ENCODE data around the gene IBA57. TPM values are rescaled to one million over a fixed set of nuclear protein-coding genes. Genes with fewer than 3 reads are reported as not detected.

The IBA57 gene
- total RNA-seq, 1 donor from 2014 or later: 7.7 TPM

DNA sequence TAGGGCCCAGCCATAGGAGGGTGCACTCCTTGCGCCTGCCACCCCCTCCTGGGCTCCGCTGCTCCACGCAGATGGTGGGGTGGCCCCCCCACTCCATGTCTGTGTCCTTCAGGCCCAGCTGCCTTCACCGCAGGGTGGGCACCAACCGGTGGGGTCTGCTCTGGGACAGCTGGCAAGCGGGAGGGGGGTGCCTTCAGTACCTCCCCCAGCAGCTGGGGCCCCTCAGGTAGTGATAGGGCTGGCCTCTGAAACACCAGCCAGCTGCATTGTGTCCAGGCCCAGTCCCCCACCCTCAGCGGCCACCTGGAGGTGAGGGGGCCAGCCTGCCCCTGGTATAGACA lies 15.5 kb upstream of the IBA57 start:
- Mint-ChIP-seq H3K36me3 (ENCODE audit: unreplicated experiment) (no peaks in the 10 kb centered on the region), H3K27ac (ENCODE audit: unreplicated experiment) (no peak overlapping the region), H3K27me3 (ENCODE audit: unreplicated experiment) (peaks cover 9% of the 10 kb centered on the region), H3K9me3 (ENCODE audit: unreplicated experiment) (no peaks in the 10 kb centered on the region), H3K4me3 (ENCODE audit: unreplicated experiment) (no peak overlapping the region), H3K4me1 (ENCODE audit: low read depth, unreplicated experiment) (no peaks in the 10 kb centered on the region)
- no peak for DNase-seq
- TF ChIP-seq, protein P1, sequence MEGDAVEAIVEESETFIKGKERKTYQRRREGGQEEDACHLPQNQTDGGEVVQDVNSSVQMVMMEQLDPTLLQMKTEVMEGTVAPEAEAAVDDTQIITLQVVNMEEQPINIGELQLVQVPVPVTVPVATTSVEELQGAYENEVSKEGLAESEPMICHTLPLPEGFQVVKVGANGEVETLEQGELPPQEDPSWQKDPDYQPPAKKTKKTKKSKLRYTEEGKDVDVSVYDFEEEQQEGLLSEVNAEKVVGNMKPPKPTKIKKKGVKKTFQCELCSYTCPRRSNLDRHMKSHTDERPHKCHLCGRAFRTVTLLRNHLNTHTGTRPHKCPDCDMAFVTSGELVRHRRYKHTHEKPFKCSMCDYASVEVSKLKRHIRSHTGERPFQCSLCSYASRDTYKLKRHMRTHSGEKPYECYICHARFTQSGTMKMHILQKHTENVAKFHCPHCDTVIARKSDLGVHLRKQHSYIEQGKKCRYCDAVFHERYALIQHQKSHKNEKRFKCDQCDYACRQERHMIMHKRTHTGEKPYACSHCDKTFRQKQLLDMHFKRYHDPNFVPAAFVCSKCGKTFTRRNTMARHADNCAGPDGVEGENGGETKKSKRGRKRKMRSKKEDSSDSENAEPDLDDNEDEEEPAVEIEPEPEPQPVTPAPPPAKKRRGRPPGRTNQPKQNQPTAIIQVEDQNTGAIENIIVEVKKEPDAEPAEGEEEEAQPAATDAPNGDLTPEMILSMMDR (IDR thresholded peaks at IDR 0.05; ENCODE audit: partially characterized antibody, unreplicated experiment): no peak

DNA sequence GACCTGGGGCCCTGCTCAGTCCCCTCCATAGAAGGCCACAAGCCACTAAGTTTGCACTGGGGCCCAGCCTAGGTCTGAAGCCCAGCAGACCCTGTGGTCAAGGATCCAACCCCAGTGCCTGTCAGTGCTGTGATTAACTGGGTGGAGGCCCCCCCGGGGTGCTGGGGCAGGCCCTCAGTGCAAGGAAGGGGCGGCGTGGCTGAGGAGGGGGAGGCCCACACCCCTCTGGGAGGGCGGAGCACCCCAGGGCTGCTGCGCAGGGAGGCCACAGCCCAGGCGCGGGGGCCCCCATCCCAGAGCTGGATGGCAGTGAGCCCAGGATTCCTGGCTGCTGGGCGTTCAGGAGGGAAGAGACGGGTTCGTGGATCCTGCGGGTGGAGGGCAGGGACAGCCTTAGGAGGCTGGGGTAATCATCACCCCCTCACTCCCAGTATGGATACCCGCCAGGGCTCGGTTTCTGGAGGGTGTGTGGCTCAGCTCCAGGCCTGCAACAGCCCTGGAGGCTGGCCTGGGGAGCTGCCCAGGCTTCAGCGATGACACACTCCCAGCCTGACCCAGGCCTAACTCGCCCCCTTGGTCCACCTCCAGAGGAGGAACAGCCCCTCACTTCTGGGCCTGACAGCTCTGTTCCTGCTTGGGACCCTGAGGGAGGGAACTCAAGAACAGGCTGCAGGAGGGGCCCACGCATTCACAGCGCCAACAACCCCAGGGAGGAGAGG lies 15.0 kb upstream of the IBA57 start:
- H3K9me3 Mint-ChIP-seq (ENCODE audit: unreplicated experiment): no peaks in the 10 kb centered on the region
- no peak for DNase-seq
- no peaks in the 10 kb centered on the region for H3K36me3 Mint-ChIP-seq (ENCODE audit: unreplicated experiment)
- no peaks in the 10 kb centered on the region for H3K4me1 Mint-ChIP-seq (ENCODE audit: low read depth, unreplicated experiment)
- peaks cover 9% of the 10 kb centered on the region for H3K27me3 Mint-ChIP-seq (ENCODE audit: unreplicated experiment)
- TF ChIP-seq, protein P1 (IDR thresholded peaks at IDR 0.05; ENCODE audit: partially characterized antibody, unreplicated experiment): no peak
- no peak overlapping the region for H3K4me3 Mint-ChIP-seq (ENCODE audit: unreplicated experiment)
- H3K27ac Mint-ChIP-seq (ENCODE audit: unreplicated experiment): no peak overlapping the region

DNA sequence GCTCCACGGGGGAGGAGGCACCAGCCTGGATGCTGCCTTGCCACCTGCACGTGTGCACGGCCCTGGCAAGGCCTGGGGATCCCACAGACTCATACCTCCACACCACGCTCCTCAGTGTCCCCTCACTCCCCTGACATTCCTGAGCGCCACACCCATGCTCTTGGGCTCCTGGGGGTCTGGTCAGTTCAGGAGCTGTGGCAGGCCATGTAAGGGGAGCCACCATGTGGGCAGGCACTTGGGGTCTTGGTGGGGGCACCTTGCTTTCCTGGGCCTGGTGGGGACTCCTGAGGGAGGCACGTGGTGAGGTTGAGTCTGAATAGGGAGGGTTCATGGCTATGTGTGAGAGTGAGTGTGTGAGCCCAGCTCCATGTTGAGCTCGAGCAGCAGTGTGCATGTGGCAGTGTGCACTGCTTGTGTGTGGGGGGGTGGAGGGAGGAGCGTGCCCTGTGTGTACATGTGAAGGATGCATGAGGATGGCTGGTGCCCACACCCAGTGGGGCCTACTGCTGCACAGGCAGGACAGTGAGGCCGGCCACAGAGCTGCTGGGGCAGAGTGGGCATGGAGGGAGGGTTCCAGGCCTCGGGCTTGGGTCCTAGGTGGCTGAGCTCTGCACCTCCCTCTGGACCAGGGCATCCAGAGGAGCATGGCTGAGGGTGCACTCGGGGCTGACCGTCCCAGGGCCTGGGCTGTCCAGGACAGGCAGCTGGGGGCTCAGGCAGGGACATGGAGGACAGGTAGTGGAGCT lies 14.3 kb upstream of the IBA57 start:
- H3K27me3 Mint-ChIP-seq (ENCODE audit: unreplicated experiment): peaks cover 5% of the 10 kb centered on the region
- TF ChIP-seq, protein P1 (IDR thresholded peaks at IDR 0.05; ENCODE audit: partially characterized antibody, unreplicated experiment): no peak
- no peak overlapping the region for H3K27ac Mint-ChIP-seq (ENCODE audit: unreplicated experiment)
- H3K4me3 Mint-ChIP-seq (ENCODE audit: unreplicated experiment): no peak overlapping the region
- H3K9me3 Mint-ChIP-seq (ENCODE audit: unreplicated experiment): no peaks in the 10 kb centered on the region
- H3K36me3 Mint-ChIP-seq (ENCODE audit: unreplicated experiment): no peaks in the 10 kb centered on the region
- no peaks in the 10 kb centered on the region for H3K4me1 Mint-ChIP-seq (ENCODE audit: low read depth, unreplicated experiment)
- no peak for DNase-seq

DNA sequence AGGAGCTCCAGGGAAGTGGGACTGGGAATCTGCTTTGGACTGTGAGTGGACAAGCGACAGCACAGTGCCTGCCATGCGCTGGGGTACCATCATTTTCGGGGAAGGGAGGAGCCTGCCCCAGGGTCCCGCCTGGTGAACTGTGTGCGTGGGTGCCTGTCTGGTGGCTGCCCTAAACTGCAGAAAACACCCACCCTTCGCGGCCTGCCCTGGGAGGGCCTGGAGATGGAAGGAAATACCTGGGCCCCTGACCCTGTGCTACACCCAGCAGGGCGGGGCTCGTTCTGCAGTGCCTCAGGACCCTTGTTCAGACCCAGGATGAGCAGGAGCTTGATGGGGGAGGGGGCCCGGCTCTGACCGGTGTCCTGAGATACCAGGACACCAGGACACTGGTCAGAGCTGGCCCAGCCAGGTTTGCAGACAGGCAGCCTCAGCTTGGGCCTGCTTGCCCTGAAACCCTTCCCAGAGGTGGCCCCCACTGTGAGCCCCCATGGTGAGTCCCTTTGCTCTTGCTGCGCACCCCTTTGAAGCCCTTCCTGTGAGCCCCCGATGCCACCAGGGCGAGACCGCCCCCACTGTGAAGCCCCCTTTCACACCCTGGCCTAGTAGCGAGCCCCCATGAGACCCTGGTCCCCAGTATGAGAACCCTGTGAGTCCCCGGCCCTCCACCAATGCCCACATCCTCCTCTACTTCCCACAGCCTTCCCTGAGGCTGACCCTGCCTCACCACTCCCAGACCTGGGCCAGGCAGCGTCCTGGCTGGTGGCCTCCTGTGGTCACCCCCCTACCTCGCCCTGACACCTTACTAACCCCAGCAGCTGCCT lies 13.3 kb upstream of the IBA57 start:
- H3K27me3 Mint-ChIP-seq (ENCODE audit: unreplicated experiment): peaks cover 5% of the 10 kb centered on the region
- TF ChIP-seq, protein P1 (IDR thresholded peaks at IDR 0.05; ENCODE audit: partially characterized antibody, unreplicated experiment): no peak
- H3K4me1 Mint-ChIP-seq (ENCODE audit: low read depth, unreplicated experiment): no peaks in the 10 kb centered on the region
- H3K9me3 Mint-ChIP-seq (ENCODE audit: unreplicated experiment): no peaks in the 10 kb centered on the region
- no peak overlapping the region for H3K4me3 Mint-ChIP-seq (ENCODE audit: unreplicated experiment)
- H3K36me3 Mint-ChIP-seq (ENCODE audit: unreplicated experiment): no peaks in the 10 kb centered on the region
- H3K27ac Mint-ChIP-seq (ENCODE audit: unreplicated experiment): no peak overlapping the region
- DNase-seq: no peak

Measured in glutamatergic neuron (in vitro differentiated cells).